Ovary (tissue), 3 donors: ENCODE results near the gene ROCK1.

Experiments used
- POLR2A ChIP-seq: fragments of 450-650 bp; IDR thresholded peaks from one replicate; pipeline ENCODE4 v1.6.1; 2017; ENCODE audit warnings: antibody characterized with exemption, mild to moderate bottlenecking, moderate library complexity
- TF ChIP-seq, protein P1 (sequence below), 3 donors: fragments of 450-650 bp in 2 of 3; fragments of 200-600 bp in 1 of 3; IDR thresholded peaks; one replicate each; pipeline versions ENCODE4 v1.5.1 to v1.8.0; 2016 to 2022; ENCODE audit warnings: antibody characterized with exemption in 3 of 3, mild to moderate bottlenecking in 1 of 3
- donor health status: DM: no; HTN: no; CAD: no.

DNA sequence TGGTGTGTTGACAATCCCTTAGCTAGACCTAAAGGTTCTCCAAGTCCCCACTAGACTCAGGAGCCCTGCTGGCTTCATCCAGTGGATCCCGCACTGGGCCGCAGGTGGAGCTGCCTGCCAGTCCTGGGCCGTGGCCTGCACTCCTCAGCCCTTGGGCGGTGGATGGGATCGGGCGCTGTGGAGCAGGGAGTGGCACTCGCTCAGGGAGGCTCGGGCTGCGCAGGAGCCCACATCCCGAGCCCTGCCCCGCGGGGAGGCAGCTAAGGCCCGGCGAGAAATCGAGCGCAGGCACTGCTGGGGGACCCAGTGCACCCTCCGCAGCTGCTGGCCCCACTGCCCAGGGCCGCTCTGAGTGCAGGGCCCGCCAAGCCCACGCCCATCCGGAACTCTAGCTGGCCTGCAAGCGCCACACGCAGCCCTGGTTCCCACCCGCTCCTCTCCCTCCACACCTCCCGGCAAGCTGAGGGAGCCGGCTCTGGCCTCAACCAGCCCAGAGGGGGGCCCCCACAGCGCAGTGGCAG, 20.8 kb upstream of the ROCK1 start:
- TF ChIP-seq, protein P1, sequence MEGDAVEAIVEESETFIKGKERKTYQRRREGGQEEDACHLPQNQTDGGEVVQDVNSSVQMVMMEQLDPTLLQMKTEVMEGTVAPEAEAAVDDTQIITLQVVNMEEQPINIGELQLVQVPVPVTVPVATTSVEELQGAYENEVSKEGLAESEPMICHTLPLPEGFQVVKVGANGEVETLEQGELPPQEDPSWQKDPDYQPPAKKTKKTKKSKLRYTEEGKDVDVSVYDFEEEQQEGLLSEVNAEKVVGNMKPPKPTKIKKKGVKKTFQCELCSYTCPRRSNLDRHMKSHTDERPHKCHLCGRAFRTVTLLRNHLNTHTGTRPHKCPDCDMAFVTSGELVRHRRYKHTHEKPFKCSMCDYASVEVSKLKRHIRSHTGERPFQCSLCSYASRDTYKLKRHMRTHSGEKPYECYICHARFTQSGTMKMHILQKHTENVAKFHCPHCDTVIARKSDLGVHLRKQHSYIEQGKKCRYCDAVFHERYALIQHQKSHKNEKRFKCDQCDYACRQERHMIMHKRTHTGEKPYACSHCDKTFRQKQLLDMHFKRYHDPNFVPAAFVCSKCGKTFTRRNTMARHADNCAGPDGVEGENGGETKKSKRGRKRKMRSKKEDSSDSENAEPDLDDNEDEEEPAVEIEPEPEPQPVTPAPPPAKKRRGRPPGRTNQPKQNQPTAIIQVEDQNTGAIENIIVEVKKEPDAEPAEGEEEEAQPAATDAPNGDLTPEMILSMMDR (IDR thresholded peaks at IDR 0.05) = no peak
- no peak for TF ChIP-seq POLR2A
